Measurements from ENCODE around the gene DGKZ. TPM values are rescaled to one million over a fixed set of nuclear protein-coding genes. Genes with fewer than 3 reads are reported as not detected.

DGKZ gene
- total and polyA plus RNA-seq, 10 of the 15 experiments (the other 5 are each of a cell fraction or from before 2014, with no cell fraction given) = 0.50 to 78.4 (median 39.5) TPM

DNA sequence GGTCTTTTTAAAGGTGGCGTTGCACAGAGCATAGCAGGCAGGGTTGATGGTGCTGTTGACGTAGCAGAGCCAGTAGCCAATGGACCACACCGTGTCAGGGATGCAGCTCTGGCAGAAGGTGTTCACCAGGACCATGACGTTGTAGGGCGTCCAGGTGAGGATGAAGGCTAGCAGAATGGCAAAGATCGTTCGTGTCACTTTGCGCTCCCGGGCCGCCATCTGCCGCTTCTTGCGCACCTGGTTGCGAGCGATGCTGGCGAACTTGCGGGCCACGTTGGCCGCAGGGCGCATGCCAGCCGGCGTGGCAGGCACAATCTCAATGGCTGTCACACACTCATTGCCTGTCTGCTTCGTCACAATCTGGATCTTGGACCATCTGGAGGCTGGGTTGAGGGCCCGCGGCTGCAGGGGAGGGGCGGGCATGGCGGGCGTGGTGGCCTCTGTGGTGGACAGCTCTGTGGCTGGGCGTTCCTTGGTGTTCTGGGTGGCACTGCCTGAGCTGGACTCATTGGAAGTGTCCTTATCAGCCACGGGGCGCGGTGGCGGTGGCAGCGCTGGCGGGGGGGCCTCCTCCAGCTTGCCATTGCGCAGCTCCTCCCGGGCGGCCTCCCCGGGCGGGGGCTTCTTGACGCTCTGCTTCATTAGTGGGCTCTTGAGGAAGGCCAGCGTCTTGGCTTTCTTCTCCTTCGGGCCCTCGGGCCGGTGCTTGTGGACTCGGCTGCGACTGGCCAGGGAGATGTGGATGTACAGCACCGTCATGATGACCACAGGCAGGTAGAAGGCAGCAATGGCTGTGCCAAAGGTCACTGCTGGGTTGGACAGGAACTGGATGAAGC lies 38.1 kb downstream of the DGKZ start:
- Histone ChIP-seq H3K4me2 (ENCODE audit: control insufficient read depth, insufficient read depth) (no peak overlapping the region), H3K9ac (ENCODE audit: control insufficient read depth, insufficient read depth, low read length) (no peak overlapping the region), H3K27ac (ENCODE audit: control insufficient read depth, insufficient read depth) (no peak overlapping the region), H3K27me3 (replicated peaks in 1 of 2; ENCODE audit: control insufficient read depth in 2 of 2, insufficient read depth in 2 of 2, low read length in 1 of 2) (peaks cover 13 to 25% of the 10 kb centered on the region in 2 experiments), H3K79me2 (ENCODE audit: control insufficient read depth, insufficient read depth, low read length) (no peaks in the 10 kb centered on the region), H3K9me3 (replicated peaks; ENCODE audit: control insufficient read depth, insufficient read depth, low read length) (no peaks in the 10 kb centered on the region), H4K20me1 (ENCODE audit: control insufficient read depth, insufficient read depth) (no peaks in the 10 kb centered on the region), H3K4me3 (no peak overlapping the region), H2AFZ (ENCODE audit: control insufficient read depth, low read depth, low read length) (no peak overlapping the region), H3K36me3 (ENCODE audit: control insufficient read depth in 2 of 2, insufficient read depth in 2 of 2, low read length in 1 of 2) (no peaks in the 10 kb centered on the region), H3K4me1 (ENCODE audit: control insufficient read depth, insufficient read depth, low read length) (peaks cover 11% of the 10 kb centered on the region)
- TF ChIP-seq NR2C2 (IDR thresholded peaks at IDR 0.05; ENCODE audit: borderline replicate concordance, control insufficient read depth, insufficient read length, low read depth) = no peak
- TF ChIP-seq, protein P1, sequence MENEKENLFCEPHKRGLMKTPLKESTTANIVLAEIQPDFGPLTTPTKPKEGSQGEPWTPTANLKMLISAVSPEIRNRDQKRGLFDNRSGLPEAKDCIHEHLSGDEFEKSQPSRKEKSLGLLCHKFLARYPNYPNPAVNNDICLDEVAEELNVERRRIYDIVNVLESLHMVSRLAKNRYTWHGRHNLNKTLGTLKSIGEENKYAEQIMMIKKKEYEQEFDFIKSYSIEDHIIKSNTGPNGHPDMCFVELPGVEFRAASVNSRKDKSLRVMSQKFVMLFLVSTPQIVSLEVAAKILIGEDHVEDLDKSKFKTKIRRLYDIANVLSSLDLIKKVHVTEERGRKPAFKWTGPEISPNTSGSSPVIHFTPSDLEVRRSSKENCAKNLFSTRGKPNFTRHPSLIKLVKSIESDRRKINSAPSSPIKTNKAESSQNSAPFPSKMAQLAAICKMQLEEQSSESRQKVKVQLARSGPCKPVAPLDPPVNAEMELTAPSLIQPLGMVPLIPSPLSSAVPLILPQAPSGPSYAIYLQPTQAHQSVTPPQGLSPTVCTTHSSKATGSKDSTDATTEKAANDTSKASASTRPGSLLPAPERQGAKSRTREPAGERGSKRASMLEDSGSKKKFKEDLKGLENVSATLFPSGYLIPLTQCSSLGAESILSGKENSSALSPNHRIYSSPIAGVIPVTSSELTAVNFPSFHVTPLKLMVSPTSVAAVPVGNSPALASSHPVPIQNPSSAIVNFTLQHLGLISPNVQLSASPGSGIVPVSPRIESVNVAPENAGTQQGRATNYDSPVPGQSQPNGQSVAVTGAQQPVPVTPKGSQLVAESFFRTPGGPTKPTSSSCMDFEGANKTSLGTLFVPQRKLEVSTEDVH (IDR thresholded peaks at IDR 0.05; ENCODE audit: low read depth, partially characterized antibody) = no peak
- TF ChIP-seq ESRRA (IDR thresholded peaks at IDR 0.05; ENCODE audit: low read length) = no peak
- TF ChIP-seq MXI1 (IDR thresholded peaks at IDR 0.05; ENCODE audit: low read depth, low read length) = no peak
- no peak for TF ChIP-seq SMAD1 (IDR thresholded peaks at IDR 0.05; ENCODE audit: low read depth, partially characterized antibody)
- no TSS peak for BruUV-seq (replicated peaks)
- FAIRE-seq = no peak
- no peak for DNase-seq (ENCODE audit: low read depth, low spot score)
- intact Hi-C loops (cut with micrococcal nuclease; ENCODE audit: unreplicated experiment) = no loop called here
- ATAC-seq = no peak
- ChIA-PET RAD21 (ENCODE audit: unreplicated experiment) (no interaction called here), SMC1A (ENCODE audit: uncharacterized antibody, unreplicated experiment) (no interaction called here), CTCF (no interaction called here), POLR2A (no interaction called here)
- 88% methylated on average over 47 of the region's 47 CpGs for WGBS (ENCODE audit: insufficient coverage, insufficient replicate concordance, low lambda C conversion rate, missing lambda C conversion rate)
- in situ Hi-C loops (cut with MboI) = no loop called here

Data from GM12878 (cell line).